Activated effector memory CD4-positive, alpha-beta T cell treated with anti-CD3 and anti-CD28 coated beads, Interleukin-2, amount 50 U/mL, for 16 hours (primary cell): ENCODE results near the gene ATP4A.
A peak's percentile ranks its signal among the peaks of the same experiment; 100 is the strongest.
"Not testable (repeated sequence)": the region's sequence is repeated elsewhere in the genome, so short reads cannot be mapped to it uniquely, and the experiment has no call there.

Experiments
- DNase-seq: peaks from one replicate; pipeline ENCODE4 v3.0.0-alpha.2; 2020

Gene ATP4A

DNA sequence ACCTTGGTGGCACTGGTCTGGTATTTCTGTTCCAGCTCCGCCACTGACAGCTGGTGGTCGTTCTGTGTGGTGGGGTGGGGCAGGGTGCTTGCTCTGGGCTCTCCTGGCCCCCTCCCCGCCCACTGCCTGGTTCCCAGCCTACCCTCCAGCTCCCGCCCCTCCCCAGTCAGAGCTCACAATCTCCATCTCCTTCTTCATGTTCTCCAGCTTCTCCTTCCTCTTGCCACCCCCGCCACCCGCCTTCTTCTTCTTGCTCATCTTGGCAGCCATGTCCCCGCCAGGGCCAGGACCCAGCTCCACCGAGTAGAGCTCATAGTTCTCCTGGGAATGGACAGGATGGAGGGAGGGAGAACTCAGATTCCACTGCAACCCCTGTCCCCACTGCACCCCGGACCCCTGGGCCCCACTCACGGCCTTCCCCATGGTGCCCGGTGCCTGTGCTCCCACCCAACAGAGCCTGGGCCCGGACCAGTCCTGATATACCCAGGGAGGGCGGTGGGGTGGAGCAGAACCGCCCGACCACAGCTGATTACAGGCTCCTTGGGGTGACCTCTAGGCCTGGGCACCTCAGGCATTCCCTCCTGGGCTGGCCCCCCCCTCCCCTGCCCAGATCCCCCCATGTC lies at the start of gene ATP4A:
TSS of gene ATP4A (minus strand) at position 452 of the 623 bp plus-strand sequence. CDS start at position 423, 29 bp downstream.
- no peak for DNase-seq

DNA sequence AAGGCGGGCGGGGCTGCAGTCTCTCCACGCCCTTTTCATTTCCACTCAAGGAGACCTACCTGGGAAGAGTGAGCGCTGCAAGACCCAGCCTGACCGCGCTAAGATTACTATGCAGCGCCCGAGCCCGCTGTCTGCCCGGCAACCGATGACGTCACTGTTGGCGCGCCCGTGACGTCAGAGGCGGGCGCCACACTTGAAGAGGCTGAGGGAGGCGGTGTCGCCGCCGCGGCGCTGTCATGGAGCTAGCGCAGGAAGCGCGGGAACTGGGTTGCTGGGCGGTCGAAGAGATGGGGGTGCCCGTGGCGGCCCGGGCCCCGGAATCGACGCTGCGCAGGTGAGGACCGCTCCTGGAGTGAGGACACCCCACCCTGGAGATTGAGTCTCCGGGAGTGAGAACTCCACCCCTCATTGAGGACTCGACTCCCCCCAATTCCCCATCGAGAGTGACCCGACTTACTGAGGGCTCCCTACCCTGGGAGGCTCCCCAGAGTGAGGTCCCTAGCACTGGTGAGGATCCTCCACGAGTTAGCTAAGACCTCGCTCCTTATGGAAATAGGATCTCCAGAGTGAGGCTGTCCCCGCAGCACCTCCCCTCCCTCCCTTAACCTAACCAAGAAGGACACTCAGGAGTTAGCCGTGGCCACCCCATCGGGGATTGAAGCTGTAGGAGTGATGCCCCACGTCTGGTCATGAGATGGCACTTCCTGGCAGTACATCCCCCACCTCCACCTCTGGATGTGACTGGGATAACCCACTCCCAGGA lies 49.3 kb upstream of the ATP4A start, which contains the start of gene HAUS5:
TSS of gene HAUS5 (plus strand) at position 177 of the 763 bp plus-strand sequence. CDS start at position 237, 60 bp downstream.
- DNase-seq = peak; percentile 98

DNA sequence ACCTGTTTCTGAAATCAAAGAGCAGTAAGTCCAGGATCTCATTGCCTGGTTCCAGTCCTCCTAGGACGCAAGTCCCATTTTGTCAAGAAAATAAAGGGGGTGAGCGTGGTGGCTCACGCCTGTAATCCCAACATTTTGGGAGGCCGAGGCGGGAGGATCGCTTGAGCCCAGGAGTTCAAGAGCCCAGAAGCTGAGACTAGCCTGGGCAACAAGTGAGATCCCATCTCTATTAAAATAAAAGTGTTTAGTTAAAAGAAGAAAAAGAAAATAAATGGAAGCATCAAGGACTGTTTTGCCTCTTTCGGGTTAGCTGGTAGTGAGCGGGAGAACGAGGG lies 48.7 kb upstream of the ATP4A start:
- no peak for DNase-seq

DNA sequence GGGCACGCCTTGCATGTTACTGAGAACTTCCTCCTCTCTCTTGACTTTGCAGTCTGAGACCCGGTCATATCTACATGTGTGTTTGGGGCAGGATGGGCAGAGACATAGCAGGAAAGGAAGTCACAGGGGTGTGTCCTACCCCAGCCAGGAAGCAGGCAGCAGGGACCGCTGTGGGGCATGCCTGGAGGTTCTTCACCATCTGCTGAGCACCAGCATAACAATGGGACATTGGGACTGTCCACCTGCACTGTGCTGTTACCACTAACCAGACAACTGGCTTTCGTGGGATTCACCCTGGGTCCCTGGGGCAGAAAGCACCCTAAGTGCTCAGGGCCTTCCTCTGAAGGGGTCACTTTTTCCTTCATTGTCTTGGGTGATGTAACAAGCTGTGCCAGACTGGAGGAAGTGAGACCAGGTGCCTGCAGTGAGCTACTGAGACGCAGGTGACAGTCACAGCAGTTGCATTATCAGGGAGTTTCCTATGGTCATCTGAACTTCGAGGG lies 46.4 kb upstream of the ATP4A start:
- peak; percentile 70 for DNase-seq

DNA sequence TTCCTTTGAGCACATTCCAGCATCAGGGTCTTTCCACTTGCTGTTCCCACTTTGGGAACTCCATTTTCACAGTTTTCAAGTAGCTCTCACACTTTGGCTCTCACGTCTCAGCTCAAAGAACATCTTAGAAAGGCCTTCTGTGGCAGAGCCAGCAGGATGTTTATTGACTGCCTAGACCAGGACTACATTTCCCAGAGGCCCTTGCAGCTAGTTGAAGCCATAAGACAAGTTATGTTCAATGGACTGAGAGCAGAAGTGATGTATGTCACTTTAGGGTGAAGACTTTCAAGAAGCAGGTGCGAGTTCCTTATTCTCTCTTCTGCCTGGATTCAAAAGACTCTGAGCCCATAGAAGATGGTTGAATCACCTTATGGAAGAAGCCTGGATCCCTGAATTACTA lies 44.8 kb upstream of the ATP4A start:
- DNase-seq = no peak

DNA sequence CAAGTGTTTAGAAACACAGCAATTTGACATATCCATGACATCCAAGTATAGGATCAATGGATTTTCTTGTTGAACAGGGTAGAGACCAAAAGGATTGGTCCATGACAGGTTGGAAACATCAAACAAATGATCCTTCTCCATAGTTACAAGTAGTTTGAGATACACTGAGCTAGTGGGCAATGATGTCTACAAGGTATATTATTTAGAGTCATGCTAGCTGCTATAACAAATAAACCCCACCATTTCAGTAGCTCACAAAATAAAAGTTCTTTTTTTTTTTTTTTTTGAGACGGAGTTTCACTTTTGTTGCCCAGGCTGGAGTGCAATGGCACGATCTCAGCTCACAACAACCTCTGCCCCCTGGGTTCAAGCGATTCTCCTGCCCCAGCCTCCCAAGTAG lies 44.2 kb upstream of the ATP4A start:
- DNase-seq = no peak

DNA sequence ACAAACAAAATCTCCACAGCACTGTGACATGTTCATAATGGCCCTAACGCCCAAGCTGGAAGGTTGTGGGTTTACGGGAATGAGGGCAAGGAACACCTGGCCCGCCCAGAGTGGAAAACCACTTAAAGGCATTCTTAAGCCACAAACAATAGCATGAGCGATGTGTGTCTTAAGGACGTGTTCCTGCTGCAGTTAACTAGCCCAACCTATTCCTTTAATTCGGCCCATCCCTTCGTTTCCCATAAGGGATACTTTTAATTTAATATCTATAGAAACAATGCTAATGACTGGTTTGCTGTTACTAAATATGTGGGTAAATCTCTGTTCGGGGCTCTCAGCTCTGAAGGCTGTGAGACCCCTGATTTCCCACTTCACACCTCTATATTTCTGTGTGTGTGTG lies 43.7 kb upstream of the ATP4A start:
- not testable (repeated sequence) for DNase-seq

DNA sequence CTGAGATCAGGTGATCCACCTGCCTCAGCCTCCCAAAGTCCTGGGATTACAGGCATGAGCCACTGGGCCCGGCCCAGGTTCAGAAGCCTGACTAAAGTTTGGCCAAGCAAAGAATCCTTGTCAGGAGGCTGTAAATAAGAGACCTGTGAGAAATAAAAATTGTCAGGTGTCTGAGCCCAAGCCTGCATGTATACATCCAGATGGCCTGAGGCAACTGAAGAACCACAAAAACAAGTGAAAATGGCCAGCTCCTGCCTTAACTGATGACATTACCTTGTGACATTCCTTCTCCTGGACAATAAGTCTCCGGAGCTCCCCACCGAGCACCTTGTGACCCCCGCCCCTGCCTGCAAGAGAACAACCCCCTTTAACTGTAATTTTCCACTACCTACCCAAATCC lies 41.0 kb upstream of the ATP4A start:
- not testable (repeated sequence) for DNase-seq

DNA sequence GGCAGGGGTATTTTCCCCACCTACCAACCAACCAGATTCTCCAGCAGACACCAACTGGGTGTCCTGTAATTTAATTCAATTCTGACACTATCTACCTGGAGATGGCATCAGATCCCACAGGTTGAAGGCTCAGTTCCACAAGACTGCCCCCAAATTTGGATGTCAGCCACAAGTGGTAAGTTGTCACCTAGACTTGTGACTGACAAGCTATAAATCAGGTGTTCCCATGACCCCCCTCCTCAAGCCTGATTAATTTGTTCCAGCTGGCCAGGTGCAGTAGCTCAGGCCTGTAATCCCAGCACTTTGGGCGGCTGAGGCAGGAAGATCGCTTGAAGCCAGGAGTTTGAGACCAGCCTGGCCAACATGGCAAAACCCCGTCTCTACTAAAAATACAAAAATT lies 38.5 kb upstream of the ATP4A start:
- no peak for DNase-seq

DNA sequence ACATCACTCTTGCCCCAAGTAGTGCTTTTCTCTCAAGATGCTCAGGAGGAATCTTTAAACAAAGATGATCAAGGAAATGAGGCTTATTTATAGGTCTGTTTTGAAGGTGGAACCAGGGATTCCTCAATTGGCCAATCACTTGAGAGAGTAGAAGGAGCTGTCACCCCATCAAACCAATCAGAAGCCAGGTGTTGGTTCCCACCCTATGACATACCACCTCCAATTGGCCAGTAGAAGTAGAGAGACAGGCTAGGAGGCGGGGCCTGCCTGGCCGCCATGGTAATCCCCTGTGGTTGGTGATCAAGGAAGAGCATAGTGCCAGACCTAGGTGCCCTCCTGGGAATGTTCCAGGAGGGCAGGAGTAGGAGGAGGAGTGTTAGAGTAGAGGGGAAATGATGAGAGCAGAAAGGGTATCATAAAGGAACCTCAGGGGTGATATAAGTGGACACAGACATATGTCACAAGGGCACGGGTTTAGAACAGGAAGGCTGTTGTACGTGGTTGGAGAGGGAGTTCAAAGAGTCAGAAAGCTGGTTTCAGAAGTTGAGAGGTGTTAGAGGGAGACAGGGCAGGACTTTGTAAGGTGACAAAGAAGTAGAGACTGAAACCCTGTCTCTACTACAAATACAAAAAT lies 33.0 kb upstream of the ATP4A start:
- no peak for DNase-seq

DNA sequence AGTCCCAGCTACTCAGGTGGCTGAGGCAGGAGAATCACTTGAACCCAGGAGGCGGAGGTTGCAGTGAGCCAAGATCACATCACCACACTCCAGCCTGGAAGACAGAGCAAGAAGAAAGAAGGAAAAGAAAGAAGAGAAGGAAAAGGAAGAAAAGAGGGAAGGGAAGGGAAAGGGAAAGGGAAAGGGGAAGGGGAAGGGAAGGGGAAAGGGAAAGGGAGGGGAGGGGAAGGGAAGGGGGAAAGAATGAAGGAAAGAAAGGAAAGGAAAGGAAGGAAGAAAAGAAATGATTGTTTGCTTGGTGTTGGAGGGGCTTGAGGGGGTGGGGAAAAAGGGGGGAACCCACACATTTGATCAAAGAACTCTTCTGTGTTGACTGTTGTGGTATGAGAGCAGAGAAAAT lies 32.5 kb upstream of the ATP4A start:
- DNase-seq = no peak

DNA sequence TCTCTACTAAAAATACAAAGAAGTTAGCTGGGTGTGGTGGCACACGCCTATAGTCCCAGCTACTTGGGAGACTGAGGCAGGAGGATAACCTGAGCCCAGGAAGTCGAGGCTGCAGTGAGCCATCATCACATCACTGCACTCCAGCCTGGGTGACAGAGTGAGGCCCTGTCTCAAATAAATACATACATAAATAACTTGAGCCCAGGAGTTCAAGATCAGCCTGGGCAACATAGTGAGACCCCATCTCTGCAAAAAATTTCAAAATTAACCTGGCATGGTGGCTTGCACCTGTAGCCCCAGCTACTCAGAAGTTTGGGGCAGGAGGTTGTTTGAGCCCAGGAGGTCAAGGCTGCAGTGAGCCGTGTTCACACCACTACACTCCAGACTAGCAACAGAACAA lies 31.6 kb upstream of the ATP4A start:
- DNase-seq = not testable (repeated sequence)

DNA sequence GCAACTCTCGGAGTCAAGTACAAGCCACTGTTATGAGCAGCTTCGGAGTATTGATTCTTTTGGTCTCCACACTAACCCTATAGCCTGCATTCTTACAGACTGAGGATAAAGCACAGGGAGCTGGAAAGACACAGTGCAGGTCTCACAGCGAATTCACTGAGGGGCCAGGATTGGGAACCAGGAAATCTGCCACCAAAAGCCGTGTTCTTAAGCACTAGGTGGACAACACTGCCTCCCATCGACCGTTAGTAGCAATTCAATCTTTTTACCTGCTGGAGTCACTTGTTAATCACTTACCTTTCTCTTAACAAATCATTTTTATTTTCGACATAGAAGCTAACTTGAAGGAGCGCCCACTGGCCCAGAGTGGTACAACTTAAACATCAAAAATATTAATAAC lies 28.8 kb upstream of the ATP4A start:
- no peak for DNase-seq

DNA sequence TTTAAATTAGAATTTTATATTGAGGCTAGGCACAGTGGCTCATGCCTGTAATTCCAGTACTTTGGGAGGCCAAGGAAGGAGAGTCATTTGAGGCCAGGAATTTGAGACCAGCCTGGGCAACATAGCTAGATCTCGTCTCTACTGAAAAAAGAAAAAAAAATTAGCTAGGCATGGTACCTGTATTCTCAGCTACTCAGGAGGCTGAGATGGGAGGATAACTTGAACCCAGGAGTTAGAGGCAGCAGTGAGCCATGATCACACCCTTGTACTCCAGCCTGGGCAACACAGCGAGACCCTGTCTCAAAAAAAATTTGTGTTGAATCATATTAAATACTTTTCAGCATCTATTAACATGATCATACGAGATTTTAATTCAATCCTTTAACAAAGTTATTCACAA lies 27.4 kb upstream of the ATP4A start:
- no peak for DNase-seq

DNA sequence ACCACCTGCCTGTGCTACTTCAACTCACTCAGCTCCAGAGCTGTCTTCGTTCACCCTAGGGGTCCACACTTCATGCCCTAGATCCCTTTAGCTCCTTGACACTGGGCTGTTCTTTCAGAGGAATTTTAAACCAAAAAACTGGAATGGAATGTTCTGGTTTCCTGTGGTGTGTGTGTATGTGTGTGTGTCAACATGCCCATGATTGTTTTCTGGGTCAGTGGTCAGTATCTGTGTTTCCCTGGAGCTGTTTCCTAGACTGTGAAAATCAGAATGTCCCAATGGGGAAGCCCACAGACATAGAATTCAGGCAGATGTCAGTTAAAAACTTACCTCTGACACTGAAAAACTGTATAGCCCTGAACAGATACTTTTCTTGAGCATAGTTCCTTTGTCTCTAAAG lies 23.9 kb upstream of the ATP4A start:
- DNase-seq = no peak

DNA sequence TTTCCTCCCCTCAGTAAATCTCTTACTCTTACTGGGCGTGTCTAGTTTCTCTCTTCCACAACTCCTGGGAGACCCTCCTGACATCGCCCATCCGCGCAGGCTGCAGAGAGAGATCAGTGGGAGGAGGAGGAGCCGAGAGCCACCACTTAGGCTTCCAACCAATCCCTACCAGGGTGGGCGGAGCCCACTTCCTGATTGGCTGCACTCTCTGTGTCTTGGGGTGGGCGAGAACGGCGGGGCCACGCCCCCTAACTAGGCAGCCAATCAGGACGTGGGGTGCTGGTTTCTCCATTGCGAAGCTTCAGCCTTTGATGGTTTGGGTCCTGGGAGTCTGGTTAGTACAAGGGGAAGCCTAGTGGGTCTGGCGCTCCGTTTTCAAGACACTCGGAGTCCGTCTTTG lies 22.4 kb upstream of the ATP4A start, which contains the start of gene PMIS2:
TSS of gene PMIS2 (plus strand) at position 326 of the 400 bp plus-strand sequence. CDS start 87 bp downstream, outside the sequence.
- DNase-seq = peak; percentile 66

DNA sequence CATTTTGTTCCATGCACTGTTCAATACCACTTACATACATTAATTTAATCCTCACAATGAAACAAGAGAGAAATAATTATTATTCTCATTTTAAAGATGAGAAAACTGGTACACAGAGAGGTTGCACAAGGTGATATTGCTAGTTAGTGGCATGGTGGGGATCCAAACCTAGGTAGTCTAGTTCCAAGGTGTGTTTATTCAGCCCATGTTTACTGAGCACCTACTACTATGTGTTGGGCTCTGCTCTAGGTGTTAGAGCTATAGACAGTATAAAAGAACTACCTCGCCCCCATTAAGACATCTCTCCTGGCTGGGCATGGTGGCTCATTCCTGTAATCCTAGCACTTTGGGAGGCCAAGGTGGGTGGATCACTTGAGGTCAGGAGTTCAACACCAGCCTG lies 19.3 kb upstream of the ATP4A start:
- no peak for DNase-seq

DNA sequence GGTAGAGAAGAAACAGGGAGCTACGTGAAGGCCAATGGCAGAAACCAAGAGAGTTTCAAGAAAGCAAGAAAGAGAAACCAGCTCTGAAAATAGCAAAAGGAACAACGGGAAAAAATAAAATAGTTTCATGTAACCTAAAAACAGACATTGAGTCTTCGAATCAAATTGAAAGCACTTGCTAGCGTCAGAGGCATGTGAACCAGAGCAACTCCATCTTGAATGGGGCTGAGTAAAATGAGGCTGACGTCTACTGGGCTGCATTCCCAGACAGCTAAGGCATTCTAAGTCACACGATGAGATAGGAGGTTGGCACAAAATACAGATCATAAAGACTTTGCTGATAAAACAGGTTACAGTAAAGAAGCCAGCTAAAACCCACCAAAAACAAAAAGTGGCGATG lies 15.2 kb upstream of the ATP4A start:
- DNase-seq = no peak

DNA sequence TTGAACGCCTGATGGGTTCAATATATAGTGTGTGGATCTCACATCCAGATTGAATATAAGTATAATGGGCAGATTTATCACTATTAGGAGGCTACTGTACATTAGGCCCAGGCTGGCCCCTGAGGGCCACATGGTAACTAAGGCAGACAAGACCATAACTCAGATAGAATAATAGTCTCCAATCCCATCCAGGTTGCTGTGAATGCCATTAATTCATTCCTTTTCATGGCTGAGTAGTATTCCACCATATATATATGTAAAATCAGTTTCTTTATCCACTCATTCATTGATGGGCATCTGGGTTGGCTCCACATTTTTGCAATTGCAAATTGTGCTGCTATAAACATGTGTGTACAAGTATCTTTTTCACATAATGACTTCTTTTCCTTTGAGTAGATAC lies 14.5 kb upstream of the ATP4A start:
- no peak for DNase-seq

DNA sequence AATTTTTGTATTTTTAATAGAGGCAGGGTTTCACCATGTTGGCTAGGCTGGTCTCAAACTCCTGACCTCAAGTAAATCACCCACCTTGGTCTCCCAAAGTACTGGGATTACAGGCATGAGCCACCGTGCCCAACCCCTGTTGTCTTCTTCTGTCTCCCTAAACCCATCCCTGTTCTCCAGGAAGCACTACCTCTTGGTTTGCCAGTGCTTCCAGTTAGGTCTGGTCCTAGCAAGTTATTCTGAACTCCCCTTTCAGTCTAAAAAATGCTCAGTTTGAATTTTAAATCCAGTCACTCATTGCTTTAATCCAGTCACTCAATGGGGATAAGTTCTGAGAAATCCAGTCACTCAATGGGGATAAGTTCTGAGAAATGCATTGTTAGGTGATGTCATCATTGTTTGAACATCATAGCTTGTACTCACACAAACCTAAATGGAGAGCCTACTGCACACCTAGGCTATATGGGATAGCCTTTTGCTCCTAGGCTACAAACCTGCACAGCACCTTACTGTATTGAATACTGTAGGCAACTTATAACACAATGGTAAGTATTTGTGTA lies 8.0 kb upstream of the ATP4A start:
- DNase-seq = no peak

DNA sequence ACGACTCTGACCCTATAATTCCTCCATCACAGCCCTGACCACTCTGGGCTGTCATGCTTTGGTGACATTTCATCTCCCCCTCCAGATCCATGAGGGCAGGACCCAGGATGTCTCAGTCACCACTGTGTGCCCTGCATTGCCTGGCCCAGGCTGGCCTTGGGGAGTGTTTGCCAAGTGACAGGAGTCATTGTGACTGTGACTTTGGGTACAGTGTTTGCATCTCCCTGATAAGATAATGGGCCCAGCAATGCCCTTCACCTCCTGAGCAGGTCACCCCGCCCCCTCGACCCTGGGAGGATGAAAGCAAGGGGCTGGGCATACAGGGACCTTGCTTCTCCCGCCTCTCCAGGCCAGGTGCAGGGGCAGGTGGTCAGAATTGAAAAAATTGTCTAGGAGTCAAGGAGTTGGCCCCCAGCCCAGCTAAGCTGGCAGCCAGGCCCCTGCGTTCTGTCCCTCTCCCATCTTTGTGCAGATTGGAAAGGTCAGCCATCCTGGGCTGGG lies 5.9 kb upstream of the ATP4A start:
- no peak for DNase-seq

DNA sequence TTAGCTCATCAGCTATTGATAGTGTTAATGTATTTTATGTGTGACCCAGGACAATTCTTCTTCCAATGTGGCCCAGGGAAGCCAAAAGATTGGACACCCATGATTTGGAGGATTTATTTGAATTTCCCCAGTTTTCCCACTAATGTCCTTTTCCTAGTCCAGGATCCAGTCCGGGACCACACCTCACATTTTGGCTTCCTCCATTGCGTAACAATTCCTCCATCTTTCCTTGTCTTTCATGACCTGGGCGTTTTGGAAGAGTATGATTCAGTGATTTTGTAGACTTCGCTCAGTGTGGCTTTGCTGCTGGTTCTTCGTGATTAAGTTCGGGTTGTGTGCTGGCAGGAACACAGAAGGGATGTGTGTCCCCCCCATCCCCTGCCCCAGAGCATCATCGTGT lies 3.3 kb upstream of the ATP4A start:
- no peak for DNase-seq
